Measurements from ENCODE around the gene SYT13. TPM values are rescaled to one million over a fixed set of nuclear protein-coding genes. Genes with fewer than 3 reads are reported as not detected.

Gene SYT13
- total RNA-seq, 1 donor from 2014 or later, result 0.30 TPM

- DNase-seq, result no peak
These were observed 27.2 kb upstream of the SYT13 start for GRCh38 chr11:45313171-45313865.

DNA sequence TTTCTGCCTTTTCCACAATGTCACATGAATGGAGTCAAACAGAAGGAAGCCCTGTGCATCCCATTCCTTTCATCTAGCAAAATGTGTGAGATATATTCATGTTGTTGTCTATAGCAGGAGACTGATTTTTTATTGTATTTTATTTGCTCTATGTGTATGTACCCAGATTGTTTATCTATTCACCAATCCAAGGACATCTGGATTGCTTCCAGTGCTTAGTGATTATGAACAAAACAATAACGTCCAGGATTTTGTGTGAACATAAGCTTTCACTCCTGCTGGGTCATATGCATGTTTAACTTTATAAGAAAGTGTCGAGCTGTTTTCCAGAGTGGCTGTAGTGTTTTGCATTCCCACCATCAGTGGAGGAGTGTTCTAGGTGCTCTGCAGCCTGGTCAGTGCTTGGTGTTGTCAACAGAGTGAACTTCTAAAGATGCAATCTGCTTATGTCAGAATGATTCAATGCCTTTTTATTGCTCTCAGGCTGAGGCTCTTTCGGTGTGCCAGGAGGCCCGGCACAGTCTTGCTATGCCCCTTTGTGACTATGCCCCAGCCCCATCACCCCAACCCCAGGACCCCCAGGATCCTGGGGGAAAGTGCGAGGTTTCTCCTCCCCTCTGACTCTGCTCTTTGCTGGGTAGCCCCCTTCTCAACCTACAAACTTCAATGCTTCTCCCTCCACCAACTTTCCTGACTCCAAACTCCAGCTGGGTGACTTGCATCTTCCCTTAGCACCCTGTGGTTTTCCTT is 19.9 kb upstream of the SYT13 start:
- no peak for DNase-seq

DNA sequence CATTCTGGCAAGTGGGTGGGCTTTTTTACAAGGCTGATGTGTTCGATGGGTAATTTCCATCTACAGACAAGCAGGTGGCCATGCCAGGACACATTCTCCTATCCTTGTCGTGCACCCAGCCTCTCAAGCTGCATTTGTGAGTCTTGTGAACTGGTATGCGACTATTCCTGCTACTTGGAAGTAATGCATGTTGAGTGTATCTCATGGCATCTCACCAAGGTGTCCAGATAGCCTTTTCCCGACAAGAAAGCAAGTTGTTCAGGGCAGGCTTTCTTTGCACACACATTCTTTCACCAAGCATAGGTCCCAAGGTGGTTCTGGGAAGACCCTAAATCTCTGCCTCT is 18.8 kb upstream of the SYT13 start:
- no peak for DNase-seq

- no peak for DNase-seq
These were observed 18.2 kb upstream of the SYT13 start for GRCh38 chr11:45304111-45304991.

DNA sequence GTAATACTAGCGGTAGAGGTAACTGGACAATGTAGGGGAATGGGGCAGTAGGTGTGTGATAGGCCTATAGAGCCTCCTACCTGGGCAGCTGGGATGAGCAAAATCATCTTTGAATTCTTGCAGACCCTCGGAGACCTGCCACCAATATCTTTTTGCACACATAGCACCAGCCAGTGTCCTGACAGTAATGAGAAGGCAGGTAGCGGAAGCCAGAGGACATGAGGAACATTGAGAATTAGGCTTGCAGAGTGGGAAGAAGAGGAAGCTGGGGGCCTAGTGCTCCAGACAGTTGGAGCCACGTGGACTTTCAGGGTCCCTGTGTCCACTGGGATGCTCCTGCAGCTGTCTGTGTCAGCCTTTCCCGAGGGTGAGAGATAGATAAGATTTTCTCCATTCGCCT is 17.2 kb upstream of the SYT13 start:
- DNase-seq, result no peak

DNA sequence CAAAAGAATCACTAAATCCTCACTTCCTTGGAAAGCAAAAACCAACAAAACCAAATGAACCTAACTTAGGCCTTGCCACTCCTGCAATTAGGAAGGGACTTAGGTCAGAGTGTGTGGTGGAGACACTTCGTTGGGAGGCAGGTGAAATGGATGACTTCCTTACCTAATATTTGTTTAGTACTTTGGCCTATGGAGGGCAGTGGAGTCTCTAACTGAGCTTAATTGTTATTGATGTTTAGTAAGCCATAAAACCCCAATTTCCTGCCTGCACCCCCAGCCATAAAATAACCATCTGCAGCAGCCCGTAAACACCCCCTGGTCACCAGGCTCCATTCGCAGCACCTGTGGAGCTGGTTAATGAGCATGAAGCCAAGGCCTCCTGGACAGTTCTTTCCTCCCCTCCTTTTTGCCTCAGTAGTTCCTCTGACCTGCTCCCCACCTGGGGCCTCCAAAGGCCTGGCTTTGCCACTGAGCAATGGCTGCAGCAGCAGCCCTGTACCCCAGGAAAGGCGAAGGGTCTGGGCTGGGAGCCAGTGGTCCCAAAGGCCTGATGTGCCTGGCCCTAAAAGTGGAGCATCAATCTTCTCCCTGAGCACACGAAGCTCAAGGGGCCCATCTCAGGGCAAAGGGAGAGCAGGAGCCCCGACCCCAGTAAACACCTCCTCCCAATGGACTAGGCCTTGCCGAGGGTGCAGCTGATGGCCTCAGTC is 15.6 kb upstream of the SYT13 start:
- DNase-seq, result no peak

GRCh38 chr11:45300715-45301114 is 14.6 kb upstream of the SYT13 start:
- no peak for DNase-seq

DNA sequence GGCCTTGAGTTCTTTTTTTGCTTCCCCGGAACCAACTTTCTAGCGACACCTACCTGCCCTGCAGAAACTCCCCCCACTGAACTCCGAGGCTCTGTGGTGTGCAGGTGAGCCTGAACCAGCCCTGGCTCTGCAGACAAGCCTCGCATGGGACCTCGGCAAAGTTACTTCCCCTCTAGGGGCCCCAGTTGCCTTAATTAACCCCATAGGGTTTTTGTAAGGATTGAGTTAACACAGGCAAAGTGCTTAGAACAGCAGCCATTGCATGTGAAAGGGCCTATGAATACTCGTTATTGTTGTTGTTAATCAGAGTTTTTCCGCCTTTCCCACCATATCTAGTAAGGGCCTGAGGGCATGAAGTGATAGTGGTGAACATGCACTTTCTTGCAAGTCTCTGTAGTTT is 12.6 kb upstream of the SYT13 start:
- no peak for DNase-seq

- no peak for DNase-seq
These were observed 9.9 kb upstream of the SYT13 start for GRCh38 chr11:45296075-45296474.

DNA sequence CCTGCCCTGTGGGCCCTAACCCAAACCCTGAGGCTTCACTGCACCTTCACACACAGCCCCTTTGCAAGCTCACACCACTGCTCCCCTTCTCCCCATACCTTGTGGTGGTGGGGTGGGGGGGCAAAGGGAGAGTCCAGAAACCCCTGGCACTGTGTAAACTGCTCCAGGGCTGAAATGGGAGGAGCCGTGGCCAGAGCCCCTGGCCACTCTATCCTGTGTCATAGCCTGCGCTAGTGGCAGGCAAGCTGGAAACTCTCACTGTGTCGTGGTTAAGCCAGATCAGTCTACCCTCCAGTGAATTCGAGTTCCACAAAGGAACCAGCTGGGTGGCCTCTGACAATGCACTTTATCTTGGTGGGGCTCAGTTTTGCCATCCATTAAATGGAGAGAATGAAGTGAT is 8.4 kb upstream of the SYT13 start:
- no peak for DNase-seq

DNA sequence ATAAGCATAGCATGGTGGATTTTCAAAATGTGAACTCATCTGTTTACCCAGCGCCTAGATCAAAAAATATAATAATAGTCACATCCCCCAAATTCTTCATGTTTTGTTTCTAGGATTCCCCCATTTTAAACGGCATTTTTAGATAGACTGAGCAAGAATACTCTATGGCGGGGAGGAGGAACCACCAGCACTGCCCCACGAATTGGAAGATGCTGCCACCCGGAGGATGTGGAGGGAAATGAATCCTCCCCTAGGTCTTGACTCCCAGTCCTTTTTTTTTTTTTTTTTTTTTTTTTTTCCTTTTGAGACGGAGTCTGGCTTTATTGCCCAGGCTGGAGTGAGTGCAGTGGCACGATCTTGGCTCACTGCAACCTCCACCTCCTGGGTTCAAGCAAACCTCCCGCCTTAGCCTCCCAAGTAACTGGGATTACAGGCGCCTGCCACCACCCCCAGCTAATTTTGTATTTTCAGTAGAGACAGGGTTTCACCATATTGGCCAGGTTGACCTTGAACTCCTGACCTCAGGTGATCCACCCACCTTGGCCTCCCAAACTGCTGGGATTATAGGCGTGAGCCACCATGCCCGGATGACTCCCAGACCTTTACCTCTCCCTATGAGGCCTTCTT is 7.5 kb upstream of the SYT13 start:
- peak; percentile 54 for DNase-seq

DNA sequence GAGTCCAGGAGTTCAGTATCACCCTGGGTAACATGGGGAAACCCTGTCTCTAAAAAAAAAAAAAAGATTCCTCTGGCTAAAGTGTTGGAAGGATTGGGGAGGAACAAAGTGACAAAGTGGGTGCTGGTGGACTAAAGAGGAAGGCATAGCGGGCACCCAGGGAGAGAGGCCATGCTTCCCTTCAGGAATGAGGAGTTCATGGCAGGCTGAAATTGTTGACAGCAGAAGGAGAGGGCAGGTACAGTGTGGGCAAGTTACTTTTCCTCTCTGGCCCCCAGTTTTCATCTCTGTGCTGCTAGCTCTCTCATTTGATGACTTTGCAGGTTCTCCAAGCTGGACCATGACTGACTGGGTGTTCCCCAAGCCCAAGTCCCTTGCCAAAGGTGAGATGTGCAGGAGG is 4.4 kb upstream of the SYT13 start:
- no peak for DNase-seq

GRCh38 chr11:45289369-45289768 is 3.2 kb upstream of the SYT13 start:
- no peak for DNase-seq

DNA sequence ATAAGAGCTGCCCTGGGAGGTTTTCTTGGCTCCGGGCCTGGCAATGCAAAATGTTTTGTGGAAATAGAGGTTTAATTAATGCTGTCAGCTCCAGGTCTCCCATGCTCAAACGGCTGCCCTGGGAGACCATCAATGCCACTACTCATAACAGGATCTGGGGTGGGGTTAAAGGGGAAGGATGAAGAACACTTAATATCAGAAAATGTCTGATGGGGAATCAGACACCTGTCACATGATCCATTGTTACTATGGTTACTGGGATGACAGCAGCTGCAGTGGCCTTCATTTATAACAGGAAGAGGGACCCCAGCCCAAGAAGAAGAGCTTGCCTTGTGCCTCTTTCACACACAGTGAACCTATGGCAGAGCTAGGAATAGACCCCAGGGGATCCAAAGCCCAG is 2.2 kb upstream of the SYT13 start:
- no peak for DNase-seq

GRCh38 chr11:45287316-45287903 is 1.3 kb upstream of the SYT13 start:
- no peak for DNase-seq

DNA sequence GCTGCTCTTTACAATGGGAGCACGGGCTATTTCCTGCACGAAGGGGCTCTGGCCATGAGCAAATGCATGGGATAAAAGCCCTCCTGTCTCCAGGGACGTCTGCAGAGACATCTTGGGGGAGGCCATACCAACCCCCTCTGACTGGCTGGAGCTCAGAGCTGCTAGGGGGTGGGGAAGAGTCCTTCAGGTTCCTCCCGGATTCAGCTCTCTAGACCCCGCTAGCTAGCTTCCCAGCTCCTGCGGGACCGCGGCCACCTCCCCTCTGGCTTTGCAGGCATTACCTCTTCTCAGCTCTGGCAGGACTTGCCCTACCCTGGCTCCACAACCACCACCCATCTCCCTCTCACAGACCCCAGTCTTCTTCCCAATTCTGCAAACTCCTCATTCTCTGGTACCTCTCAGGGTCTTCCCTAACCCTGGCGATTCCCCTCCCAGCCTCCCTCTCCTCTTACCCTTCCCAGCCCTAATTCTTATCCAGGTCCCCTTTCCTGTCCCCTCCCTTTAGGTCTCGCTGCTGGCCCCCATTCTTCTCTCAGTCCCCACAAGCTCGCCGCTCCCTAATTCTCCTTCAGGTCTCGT is 802 bp downstream of the SYT13 start:
- no peak for DNase-seq

- DNase-seq, result no peak
These were observed 4.1 kb downstream of the SYT13 start for GRCh38 chr11:45282081-45282480.

DNA sequence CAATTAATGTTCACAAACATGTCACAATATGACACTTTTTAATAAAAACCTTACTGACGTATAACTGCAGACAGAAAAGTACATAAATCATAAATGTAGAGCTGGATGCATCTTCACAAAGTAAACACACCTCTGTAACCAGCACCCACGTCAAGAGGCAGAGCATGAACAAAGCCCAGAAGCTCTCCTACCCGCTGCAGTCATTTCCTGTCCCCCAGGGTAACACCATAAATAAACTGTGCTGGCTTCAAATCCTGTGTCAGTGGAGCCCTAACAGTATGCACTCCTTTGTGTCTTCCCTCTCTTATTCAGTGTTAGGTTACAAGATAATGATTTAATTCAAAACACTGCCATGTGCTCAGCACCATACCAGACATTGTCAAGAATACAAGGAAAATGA is 5.7 kb downstream of the SYT13 start:
- DNase-seq, result no peak

- DNase-seq, result no peak
These were observed 6.5 kb downstream of the SYT13 start for GRCh38 chr11:45279645-45280044.

DNA sequence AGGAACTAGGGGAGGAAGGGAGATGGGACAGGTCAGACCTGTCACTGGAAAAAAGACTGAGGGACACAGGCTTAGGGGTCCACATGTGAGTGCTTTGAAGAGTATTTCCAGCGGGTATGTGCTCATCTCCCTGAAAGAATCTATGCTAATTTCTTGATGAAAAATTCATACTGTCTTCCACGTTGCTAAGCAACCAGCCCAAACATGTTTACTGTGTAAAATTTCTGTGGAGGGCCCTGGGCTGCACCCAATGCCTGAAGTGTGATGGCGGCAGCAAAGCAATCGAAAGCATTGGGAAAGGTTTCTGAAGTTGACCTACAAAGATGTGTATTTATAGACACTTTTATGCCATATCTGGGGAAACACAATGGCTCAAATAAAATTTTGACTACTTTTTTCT is 7.4 kb downstream of the SYT13 start:
- no peak for DNase-seq

DNA sequence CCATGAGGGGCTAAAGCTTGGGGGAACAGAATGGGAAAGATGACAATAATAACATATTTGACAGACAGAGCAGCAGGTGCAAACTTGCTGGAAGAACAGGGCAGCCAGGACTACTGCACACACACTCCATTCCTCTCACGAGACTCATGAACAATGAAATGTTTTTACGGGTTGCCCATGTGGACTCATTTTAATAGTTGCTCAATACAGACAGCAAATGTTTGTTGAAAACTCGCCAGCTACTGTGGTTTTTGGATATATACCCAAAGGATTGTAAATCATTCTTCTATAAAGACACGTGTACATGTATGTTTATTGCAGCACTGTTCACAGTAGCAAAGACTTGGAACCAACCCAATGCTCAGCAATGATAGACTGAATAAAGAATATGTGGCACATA is 10.3 kb downstream of the SYT13 start:
- no peak for DNase-seq

Data from skin of body (tissue), 2 donors.